Activated T-helper 1 cell treated with Interleukin-2 at 50 U/mL for 16 hours (primary cell): ENCODE results near the gene MVB12A.

ENCODE experiments used
- DNase-seq: peaks from one replicate; pipeline ENCODE4 v3.0.0-alpha.2; 2020; ENCODE audit warnings: low read depth

MVB12A gene

GRCh38 chr19:17405250-17406045 is 14.4 kb upstream of the MVB12A start, which contains the start of gene BST2:
BST2 (minus strand) TSS chr19:17405630; CDS start chr19:17405575, 55 bp downstream.
- no peak for DNase-seq

GRCh38 chr19:17406046-17406886 is 13.6 kb upstream of the MVB12A start:
- no peak for DNase-seq

- DNase-seq, result no peak
Measured at GRCh38 chr19:17406887-17407196, 13.0 kb upstream of the MVB12A start.

GRCh38 chr19:17409990-17410389 is 9.9 kb upstream of the MVB12A start:
- no peak for DNase-seq

- no peak for DNase-seq
Measured at GRCh38 chr19:17411801-17412200, 8.0 kb upstream of the MVB12A start.

GRCh38 chr19:17414097-17414496 is 5.8 kb upstream of the MVB12A start:
- no peak for DNase-seq

GRCh38 chr19:17415121-17415520 is 4.7 kb upstream of the MVB12A start:
- DNase-seq, result no peak

GRCh38 chr19:17418710-17419109 is 1.1 kb upstream of the MVB12A start:
- no peak for DNase-seq

- DNase-seq, result no peak
Measured at GRCh38 chr19:17419154-17419620, 660 bp upstream of the MVB12A start.

- no peak for DNase-seq
Measured at GRCh38 chr19:17420475-17420924, 653 bp downstream of the MVB12A start.

- DNase-seq, result no peak
Measured at GRCh38 chr19:17421942-17422341, 2.1 kb downstream of the MVB12A start.

GRCh38 chr19:17423429-17424208 is 3.8 kb downstream of the MVB12A start:
- no peak for DNase-seq

- no peak for DNase-seq
Measured at GRCh38 chr19:17424743-17425365, 5.0 kb downstream of the MVB12A start.

- no peak for DNase-seq
Measured at GRCh38 chr19:17429641-17430113, 9.8 kb downstream of the MVB12A start.

- no peak for DNase-seq
Measured at GRCh38 chr19:17431417-17431816, 11.6 kb downstream of the MVB12A start.

- DNase-seq, result no peak
Measured at GRCh38 chr19:17435218-17435617, 15.4 kb downstream of the MVB12A start.

- DNase-seq, result no peak
Measured at GRCh38 chr19:17436094-17436873, 16.4 kb downstream of the MVB12A start.

GRCh38 chr19:17436874-17437267 is 17.0 kb downstream of the MVB12A start:
- DNase-seq, result no peak

GRCh38 chr19:17441241-17442021 is 21.6 kb downstream of the MVB12A start:
- DNase-seq, result no peak

- DNase-seq, result no peak
Measured at GRCh38 chr19:17445526-17446165, 25.8 kb downstream of the MVB12A start.
